MM.1S (cell line): ENCODE data around the gene RASSF3.
A peak's percentile ranks its signal among the peaks of the same experiment; 100 is the strongest.

Experiments
- EZH2 ChIP-seq: fragments of 300-600 bp; sonication (generic); optimal IDR thresholded peaks from 2 replicates; pipeline ENCODE3; 2017; ENCODE audit warnings: low read depth, mild to moderate bottlenecking, antibody characterized with exemption, low read length, mixed read lengths
- EZH2phosphoT487 ChIP-seq: fragments of 300-600 bp; sonication (generic); IDR thresholded peaks from 2 replicates; pipeline ENCODE4 v1.6.1; 2018; ENCODE audit warnings: antibody characterized with exemption, low read length
- TF ChIP-seq, protein P1 (sequence below): fragments of 300-600 bp; sonication (generic); IDR thresholded peaks from 2 replicates; pipeline ENCODE4 v1.5.1; 2016; ENCODE audit warnings: antibody characterized with exemption, low read length, mixed read lengths

DNA sequence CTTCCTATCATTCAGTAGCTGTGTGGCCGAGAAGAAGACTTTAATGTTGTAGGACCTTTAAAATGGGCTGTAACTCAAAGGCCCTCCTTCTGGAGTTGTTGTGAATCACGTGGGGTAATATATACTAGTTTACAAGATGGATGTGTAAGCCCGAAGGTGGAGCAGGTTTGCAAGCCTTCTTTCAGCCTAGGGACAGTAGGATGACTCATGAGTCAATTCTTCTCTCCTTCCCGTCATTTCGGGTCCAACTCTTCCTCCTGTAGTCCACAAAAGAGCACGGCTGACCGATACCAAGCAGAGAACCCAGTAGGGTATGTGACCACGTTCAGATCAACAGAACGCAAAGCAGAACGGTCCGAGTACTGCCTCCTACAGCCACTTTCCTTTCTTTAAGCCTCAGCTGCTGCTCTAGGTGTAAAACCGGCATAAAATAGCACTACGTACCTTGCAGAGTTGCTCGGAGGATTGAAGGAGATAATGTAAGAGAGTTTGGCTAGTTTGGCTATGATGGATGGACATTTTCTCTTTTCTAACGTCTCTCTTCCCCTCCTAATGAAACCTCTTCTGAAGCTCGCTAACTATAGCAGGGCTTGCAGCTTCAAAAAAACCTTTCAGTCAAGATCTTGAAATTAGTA lies 1.3 kb upstream of the RASSF3 start:
- TF ChIP-seq, protein P1, sequence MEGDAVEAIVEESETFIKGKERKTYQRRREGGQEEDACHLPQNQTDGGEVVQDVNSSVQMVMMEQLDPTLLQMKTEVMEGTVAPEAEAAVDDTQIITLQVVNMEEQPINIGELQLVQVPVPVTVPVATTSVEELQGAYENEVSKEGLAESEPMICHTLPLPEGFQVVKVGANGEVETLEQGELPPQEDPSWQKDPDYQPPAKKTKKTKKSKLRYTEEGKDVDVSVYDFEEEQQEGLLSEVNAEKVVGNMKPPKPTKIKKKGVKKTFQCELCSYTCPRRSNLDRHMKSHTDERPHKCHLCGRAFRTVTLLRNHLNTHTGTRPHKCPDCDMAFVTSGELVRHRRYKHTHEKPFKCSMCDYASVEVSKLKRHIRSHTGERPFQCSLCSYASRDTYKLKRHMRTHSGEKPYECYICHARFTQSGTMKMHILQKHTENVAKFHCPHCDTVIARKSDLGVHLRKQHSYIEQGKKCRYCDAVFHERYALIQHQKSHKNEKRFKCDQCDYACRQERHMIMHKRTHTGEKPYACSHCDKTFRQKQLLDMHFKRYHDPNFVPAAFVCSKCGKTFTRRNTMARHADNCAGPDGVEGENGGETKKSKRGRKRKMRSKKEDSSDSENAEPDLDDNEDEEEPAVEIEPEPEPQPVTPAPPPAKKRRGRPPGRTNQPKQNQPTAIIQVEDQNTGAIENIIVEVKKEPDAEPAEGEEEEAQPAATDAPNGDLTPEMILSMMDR: peak; percentile 23
- TF ChIP-seq EZH2 (no peak), EZH2phosphoT487 (no peak)
